ENCODE results near the gene TPM4.
"Not testable (repeated sequence)": the region's sequence is repeated elsewhere in the genome, so short reads cannot be mapped to it uniquely, and the experiment has no call there.

Gene TPM4

DNA sequence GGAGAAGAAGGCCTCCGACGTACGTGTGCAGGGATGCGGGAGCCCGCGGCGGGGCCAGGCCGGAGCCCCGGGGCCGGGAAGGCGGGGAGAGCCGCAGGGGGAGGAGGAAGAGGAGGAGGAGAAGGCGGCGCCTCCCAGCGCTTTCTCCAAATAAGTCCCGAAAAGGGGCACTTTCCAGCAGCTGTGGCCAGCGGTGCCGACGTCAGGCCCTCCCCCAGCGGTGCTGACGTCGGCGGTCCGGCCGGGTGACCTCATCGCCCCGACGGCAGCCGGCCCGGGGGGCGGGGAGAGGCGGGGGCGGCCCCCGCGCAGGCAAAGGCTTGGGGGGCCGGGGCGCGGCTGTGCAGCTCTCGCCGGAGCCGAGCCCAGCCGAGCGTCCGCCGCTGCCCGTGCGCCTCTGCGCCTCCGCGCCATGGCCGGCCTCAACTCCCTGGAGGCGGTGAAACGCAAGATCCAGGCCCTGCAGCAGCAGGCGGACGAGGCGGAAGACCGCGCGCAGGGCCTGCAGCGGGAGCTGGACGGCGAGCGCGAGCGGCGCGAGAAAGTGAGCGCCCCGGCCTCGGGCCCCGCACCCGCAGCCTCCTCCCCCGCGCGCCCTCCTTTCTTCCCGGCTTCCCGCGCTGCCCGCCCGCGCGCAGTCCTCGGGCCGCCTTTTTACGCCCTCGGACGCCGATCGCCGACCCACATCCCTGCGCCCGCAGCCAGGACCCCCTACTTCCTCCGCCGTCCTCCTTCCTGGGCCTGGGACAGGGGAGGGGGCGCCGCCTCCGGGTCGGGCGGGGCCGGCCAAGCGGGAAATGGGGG lies at the start of gene TPM4:
TSS of gene TPM4 (plus strand) at position 342 of the 804 bp plus-strand sequence. CDS start at position 413, 71 bp downstream.
- peak; percentile 97 for DNase-seq

DNA sequence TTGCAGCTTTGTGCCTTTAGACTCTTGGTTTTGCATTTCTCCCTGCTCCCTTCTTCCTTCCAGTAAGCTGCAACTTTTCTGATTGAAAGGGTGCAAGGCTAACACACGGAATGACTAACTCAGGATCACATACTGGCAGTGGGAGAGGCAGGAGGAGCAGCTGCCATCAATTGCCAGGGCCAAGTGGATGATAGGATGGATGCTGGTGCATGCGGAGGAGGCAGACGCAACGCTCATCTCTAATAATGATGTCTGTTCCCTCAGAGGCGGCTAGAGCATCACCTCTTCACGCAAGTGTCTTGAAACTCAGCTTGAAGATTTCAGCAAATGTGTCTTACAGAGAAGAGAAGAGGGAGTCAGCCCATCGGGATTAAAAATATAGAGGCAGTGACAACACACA lies 49.5 kb upstream of the TPM4 start:
- DNase-seq, result no peak

DNA sequence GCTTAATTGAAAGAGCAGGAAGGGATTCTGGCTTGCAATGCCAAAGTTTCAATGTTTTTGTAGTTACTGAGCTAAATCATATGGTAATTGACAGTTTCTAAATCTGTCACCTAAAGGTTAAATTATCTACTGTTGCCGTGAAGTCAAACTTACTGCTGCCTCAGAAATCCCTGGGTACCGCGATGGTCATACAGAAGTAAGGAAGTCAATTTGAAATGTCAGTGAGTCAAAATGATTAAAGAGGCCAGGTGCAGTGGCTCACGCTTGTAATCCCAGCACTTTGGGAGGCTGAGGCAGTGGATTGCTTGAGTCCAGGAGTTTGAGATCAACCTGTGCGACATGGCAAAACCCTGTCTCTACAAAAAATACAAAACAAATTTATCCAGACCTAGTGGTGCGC lies 48.8 kb upstream of the TPM4 start:
- no peak for DNase-seq

- DNase-seq, result not testable (repeated sequence)
Measured at GRCh38 chr19:16030155-16030554, 46.1 kb upstream of the TPM4 start.

DNA sequence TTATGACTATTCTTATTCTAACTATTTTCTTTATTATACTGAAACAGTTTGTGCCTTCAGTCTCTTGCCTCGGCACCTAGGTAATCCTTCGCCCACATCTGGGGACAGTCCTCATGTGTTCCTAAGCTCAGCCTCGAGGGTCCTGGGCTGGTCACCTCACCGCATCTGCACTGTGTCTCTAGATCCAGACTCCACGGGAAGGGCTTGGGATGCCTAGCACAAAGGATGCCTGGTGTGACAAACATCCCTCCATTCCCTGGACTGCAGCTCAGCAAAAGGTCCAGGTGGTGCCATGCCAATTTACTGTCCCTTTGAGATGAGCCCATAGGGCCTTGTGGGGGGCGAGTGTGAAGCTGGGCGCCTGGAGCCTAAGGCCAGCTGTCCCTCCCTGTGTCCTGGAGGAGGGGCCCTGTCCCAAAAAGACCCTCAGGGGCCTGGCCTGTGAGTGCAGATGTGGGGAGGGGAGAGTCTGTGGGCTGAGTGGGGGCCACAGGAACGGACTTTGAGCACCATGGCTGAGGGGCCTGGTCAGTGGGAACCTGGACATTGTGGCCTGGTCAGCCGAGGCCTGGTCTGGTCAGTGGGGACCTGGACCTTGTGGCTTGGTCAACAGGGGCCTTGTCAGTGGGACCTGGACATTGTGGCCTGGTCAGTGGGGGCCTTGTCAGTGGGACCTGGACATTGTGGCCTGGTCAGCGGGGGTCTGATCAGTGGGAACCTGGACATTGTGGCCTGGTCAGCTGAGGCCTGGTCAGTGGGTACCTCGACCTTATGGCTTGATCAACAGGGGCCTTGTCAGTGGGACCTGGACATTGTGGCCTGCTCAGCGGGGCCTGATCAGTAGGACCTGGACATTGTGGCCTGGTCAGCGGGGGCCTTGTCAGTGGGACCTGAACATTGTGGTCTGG lies 45.1 kb upstream of the TPM4 start:
- DNase-seq, result no peak

DNA sequence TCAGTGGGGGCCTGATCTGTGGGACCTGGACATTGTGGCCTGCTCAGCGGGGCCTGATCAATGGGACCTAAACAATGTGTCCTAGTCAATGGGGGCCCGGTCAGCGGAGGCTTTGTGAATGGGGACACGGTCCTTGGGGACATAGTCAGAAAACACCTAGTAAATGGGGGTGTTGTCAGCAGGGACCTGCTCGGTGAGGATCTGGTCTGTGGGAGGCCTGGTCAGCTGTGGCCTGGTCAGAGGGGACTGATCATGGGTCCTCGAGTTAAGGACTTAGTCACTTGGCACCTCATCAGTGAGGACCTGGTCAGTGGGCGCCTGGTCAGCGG lies 44.5 kb upstream of the TPM4 start:
- no peak for DNase-seq

- DNase-seq, result no peak
Measured at GRCh38 chr19:16032509-16033135, 43.7 kb upstream of the TPM4 start.

- no peak for DNase-seq
Measured at GRCh38 chr19:16033136-16033530, 43.2 kb upstream of the TPM4 start.

GRCh38 chr19:16033721-16034120 lies 42.6 kb upstream of the TPM4 start:
- DNase-seq, result no peak

- no peak for DNase-seq
Measured at GRCh38 chr19:16034180-16034579, 42.1 kb upstream of the TPM4 start.

DNA sequence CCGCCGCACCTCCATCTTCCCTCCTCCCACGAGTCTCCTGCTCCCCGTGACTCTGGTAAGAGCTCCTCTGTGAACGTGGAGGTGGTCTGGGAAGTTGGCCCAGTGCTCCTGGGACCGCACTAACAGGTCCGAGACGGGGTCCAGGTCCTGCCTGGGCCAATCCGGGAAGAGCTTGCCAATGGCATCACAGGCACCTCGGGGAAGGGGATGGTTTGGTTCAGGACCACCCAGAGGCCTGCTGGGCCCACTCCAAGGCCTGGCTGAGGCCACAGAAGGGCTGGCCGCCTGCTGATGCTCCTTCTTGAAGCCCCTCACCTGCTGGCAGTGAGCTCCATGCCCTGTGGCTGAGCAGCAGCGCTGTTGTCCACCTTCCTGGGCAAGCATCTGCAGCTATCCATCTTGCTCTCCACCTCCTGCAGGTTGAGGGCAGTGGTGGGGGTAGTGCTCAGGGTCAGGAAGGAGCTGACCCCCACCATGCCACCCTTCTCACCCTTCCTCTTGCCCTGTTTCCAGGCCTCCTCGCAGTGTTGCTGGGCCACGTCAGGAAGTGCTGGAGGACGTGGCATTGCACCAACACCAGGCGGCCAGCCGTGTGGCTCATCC lies 41.2 kb upstream of the TPM4 start:
- DNase-seq, result no peak

- no peak for DNase-seq
Measured at GRCh38 chr19:16035601-16036297, 40.5 kb upstream of the TPM4 start.

DNA sequence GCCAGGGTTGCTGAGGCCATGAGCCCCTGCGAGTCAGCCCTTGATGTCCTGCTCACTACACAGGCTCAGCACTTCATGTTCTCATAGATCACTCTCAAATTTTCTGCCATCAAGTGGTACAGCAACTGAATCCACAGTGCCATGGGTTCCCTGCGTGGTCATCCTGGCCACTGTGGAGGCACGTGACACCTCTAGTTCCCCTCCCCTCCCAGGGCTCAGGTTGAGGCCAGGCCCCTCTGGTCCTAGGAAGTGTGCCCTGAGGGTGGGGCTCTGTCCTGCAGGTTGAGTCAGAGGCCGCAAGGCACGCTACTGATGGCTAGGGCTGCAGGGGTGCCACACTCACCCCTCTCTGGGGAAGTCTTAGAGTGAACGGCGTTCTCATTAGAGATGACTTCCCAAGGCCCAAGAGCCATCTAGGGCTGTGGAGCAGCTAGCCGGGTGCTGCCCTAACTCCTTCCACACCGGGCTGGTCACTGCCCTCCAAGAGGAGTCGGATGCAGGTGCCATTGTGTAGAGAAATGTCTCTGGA lies 39.8 kb upstream of the TPM4 start:
- no peak for DNase-seq

DNA sequence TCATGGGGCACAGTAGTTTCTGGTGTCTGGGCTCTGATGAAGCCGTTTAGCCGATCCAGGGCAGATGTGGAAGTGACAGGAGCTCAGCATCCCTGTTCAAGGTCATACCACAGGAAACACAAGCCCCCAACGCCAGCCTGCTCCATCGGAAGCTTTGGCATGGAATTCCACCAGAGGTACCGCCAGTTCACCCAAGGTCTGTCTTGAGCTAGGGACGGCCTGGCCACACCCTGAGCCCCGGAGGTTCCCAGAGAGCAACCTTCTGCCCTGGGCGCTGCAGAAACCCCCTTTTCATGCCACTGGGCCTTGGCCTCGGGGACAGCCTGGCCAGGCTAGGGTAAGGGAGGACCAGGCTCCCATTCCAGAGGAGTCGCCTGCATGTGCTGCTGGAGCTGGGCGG lies 39.4 kb upstream of the TPM4 start:
- DNase-seq, result no peak

DNA sequence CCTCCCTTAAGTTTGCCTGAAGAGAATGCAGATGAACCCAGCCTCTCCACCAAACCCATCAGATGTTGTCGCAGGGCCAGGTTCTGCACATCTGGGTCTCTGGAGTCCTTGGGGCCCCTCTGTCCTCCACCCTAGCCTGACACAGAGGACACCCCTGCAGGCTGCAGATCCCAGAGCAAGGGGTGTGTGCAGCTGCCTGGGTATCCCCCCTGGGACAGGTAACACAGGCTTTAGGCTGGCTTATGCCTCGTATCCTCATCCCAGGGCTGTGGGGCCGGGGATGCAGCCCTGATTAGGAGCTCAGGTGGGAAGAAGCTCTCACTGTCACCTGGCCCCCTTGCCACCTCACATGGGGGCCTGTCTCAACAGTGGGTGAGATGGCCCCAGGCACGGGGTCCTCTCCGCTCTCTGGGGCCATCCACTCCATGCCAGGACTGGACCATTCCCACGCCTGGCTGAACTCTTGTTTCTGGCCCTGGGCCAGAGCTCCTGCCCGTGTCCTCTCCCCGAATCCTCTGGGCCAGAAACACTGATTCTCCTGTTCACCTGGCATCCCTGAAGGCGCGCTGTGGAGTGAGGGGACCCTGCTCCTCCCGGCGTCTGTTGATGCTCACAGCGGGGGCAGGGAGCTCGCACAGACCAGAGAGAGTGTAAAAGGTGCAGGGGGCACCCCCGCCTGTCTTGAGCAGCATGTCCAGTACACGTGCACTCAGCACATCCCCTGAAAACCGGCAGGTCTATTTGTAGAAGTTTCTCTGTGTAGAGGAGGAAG lies 38.7 kb upstream of the TPM4 start:
- DNase-seq, result no peak

DNA sequence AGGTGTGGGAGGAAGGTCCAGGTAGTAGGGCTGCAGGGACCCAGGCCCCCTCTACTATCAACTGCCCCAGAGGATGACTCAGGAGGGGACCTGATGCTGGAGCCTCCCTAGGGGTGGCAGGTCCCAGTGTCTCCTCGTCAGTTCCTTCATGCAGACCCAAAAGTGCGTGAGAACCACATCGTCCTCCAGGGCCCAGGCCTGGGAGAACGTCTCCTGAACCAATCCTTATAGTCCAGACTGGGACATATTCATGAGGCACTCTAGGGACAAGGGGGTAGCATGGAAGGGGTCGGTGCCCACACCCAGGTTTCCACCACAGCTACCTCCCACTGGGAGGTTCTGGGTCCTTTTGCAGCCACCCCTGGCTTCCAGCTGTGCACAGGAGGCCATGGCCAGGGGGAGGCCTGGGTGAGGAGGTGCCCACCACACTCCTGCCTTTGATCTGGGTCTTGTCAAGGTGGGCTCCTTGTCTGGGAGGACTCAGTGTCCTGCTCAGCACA lies 38.0 kb upstream of the TPM4 start:
- no peak for DNase-seq

- DNase-seq, result no peak
Measured at GRCh38 chr19:16039081-16039480, 37.2 kb upstream of the TPM4 start.

GRCh38 chr19:16039545-16039944 lies 36.8 kb upstream of the TPM4 start:
- no peak for DNase-seq

DNA sequence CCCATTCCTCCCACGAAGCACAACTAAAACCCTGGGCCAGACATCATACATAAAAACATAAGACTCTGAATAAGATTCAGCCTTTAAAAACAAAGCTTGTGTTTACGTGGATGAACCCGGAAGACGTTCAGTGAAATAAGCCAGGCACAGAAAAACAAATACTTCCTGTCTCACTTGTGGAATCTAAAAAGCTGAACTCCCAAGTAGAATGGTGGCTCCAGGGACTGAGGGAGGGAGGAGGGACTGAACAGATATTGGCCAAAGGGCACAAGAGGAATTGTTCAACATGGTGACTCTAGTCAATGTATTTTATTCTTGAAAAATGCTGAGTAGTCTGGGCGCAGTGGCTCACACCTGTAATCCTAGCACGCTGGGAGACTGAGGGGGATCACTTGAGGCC lies 35.7 kb upstream of the TPM4 start:
- DNase-seq, result no peak

DNA sequence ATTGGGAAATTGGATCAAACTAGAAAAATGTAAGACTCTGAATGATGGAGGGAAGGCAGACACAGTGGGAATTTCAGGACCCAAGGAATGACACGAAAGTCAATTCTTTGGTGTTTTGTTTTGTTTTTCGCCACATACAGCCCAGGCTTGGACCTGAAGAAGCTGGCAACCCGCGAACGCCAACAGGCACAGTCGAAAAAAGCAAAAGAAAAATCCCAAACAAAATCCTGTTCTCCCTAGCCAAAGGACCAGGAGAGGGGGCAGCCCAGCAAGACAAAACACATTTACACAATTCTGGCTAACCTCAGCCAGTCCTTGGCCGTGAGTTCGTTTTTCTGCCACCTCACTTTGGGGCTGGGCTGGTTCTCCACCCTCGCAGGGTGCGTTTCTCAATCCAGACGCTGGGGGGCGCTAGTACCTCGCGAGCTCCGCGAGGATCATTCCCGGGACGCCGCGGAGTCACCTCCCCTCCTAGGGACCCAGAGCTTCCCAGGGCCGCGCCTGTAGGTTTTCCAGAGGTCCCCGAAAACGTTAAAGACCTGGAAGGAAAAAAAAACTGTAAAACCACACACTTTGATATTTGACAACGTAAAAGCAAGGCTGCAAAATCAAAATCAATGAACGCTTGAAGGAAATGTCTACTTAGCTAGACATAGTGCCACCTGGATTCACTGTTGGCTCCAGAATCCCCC lies 34.9 kb upstream of the TPM4 start:
- DNase-seq, result peak; percentile 79

- no peak for DNase-seq
Measured at GRCh38 chr19:16041991-16042386, 34.3 kb upstream of the TPM4 start.
